Neuronal stem cell (in vitro differentiated cells): Measurements from ENCODE around the gene SPNS2.

Experiments used
- DNase-seq: peaks from one replicate; pipeline ENCODE4 v3.0.0-alpha.2; 2013; ENCODE audit warnings: low spot score
- H2AFZ ChIP-seq: one replicate; pipeline ENCODE4 v1.6.1; 2013; ENCODE audit warnings: mild to moderate bottlenecking, low read length, inconsistent platforms
- H2AK5ac ChIP-seq: 2 replicates; pipeline ENCODE4 v1.6.1; 2013; ENCODE audit warnings: low read depth, mild to moderate bottlenecking, inconsistent platforms, low read length, moderate library complexity, mixed read lengths
- H2BK120ac ChIP-seq: 2 replicates; pipeline ENCODE4 v1.6.1; 2013; ENCODE audit warnings: low read depth, mild to moderate bottlenecking, inconsistent platforms, low read length, moderate library complexity, mixed read lengths
- H2BK12ac ChIP-seq: one replicate; pipeline ENCODE4 v1.6.1; 2013; ENCODE audit warnings: low read length, inconsistent platforms
- H2BK15ac ChIP-seq: 2 replicates; pipeline ENCODE4 v1.6.1; 2013; ENCODE audit warnings: mild to moderate bottlenecking, low read length, inconsistent platforms, mixed read lengths
- H2BK5ac ChIP-seq: one replicate; pipeline ENCODE4 v1.6.1; 2013; ENCODE audit warnings: inconsistent platforms, mild to moderate bottlenecking, low read length, moderate library complexity
- H3K14ac ChIP-seq: one replicate; pipeline ENCODE4 v1.6.1; 2013; ENCODE audit warnings: low read length, inconsistent platforms
- H3K18ac ChIP-seq: 2 replicates; pipeline ENCODE4 v1.6.1; 2013; ENCODE audit warnings: low read length, inconsistent platforms
- H3K23ac ChIP-seq: 2 replicates; pipeline ENCODE4 v1.6.1; 2013; ENCODE audit warnings: low read depth, mild to moderate bottlenecking, mixed read lengths, low read length, inconsistent platforms; ENCODE audit not compliant: poor library complexity
- H3K27ac ChIP-seq: replicated peaks from 3 replicates; pipeline ENCODE4 v1.5.1; 2013; ENCODE audit warnings: low read length, inconsistent platforms
- H3K27me3 ChIP-seq, 3 experiments: 2 replicates each; pipeline ENCODE4 v1.6.1; 2013; ENCODE audit warnings: low read length in 3 of 3, mild to moderate bottlenecking in 2 of 3, inconsistent platforms in 1 of 3, low read depth in 1 of 3, mixed read lengths in 1 of 3, moderate library complexity in 1 of 3; ENCODE audit not compliant: control insufficient read depth in 3 of 3, insufficient read depth in 3 of 3
- H3K36me3 ChIP-seq, 2 donors: replicated peaks in 1 of 2; 2 replicates each; pipeline ENCODE4 v1.6.1; 2013; ENCODE audit warnings: low read length in 2 of 2; ENCODE audit not compliant: control insufficient read depth in 2 of 2, insufficient read depth in 2 of 2
- H3K4ac ChIP-seq: 2 replicates; pipeline ENCODE4 v1.6.1; 2013; ENCODE audit warnings: inconsistent platforms, mild to moderate bottlenecking, low read length, moderate library complexity
- H3K4me1 ChIP-seq, 2 donors: 1 replicate in 1 of 2; 2 replicates in 1 of 2; pipeline ENCODE4 v1.6.1; 2013; ENCODE audit warnings: low read length in 2 of 2, low read depth in 1 of 2; ENCODE audit not compliant: control insufficient read depth in 2 of 2, insufficient read depth in 1 of 2
- H3K4me2 ChIP-seq: one replicate; pipeline ENCODE4 v1.6.1; 2013; ENCODE audit warnings: mild to moderate bottlenecking, low read length, inconsistent platforms; ENCODE audit not compliant: insufficient read depth, poor library complexity, severe bottlenecking
- H3K4me3 ChIP-seq, 2 donors: 2 replicates each; pipeline ENCODE4 v1.5.1; 2013; ENCODE audit warnings: low read length in 2 of 2, mild to moderate bottlenecking in 2 of 2, inconsistent platforms in 1 of 2, moderate library complexity in 1 of 2
- H3K79me1 ChIP-seq: one replicate; pipeline ENCODE4 v1.6.1; 2013; ENCODE audit warnings: low read depth, mild to moderate bottlenecking, inconsistent platforms, low read length, moderate library complexity
- H3K9ac ChIP-seq: one replicate; pipeline ENCODE4 v1.6.1; 2013; ENCODE audit warnings: mild to moderate bottlenecking, low read depth, low read length, inconsistent platforms; ENCODE audit not compliant: poor library complexity
- H3K9me3 ChIP-seq, 2 donors: replicated peaks in 1 of 2; 2 replicates each; pipeline versions ENCODE3 to v1.6.1; 2013; ENCODE audit warnings: low read length in 2 of 2, mild to moderate bottlenecking in 2 of 2, inconsistent platforms in 1 of 2, low read depth in 1 of 2, mixed read lengths in 1 of 2, moderate library complexity in 1 of 2; ENCODE audit not compliant: control insufficient read depth in 2 of 2, insufficient read depth in 1 of 2
- H4K8ac ChIP-seq: one replicate; pipeline ENCODE4 v1.6.1; 2013; ENCODE audit warnings: low read depth, mild to moderate bottlenecking, inconsistent platforms, low read length, moderate library complexity
- H4K91ac ChIP-seq: one replicate; pipeline ENCODE4 v1.6.1; 2013; ENCODE audit warnings: low read length, low read depth, mild to moderate bottlenecking, inconsistent platforms; ENCODE audit not compliant: poor library complexity
- WGBS, 2 donors: extraction: QIAGEN DNeasy Blood & Tissue Kit; methylation state at CpG; one replicate each; pipeline ENCODE4 v1.1.7; 2013; ENCODE audit warnings: missing lambda C conversion rate in 2 of 2, mixed read lengths in 1 of 2; ENCODE audit not compliant: insufficient read length in 2 of 2, insufficient replicate concordance in 1 of 2; ENCODE audit errors: extremely low coverage in 2 of 2; 5-methylcytosine and 5-hydroxymethylcytosine counted together

The SPNS2 gene

DNA sequence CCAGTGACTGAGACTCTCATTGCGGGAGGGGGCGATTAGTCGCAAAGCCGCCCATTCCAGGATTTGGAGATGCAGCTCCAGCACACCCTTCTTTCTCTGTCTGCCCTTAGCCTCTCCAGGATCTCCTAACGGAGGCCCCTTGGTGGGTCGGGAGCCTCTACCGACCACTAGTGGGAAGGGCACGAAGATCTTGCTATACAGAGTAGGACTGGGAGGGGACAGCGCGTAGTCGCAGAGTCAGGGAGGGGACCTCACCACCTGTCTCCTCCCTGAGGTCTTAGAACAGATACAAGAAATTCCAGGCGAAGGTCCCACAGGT lies 85.1 kb downstream of the SPNS2 start:
- H4K91ac ChIP-seq: no peak overlapping the region
- H3K4me3 ChIP-seq: peak overlapping the region; percentile 32 to 79
- H2BK15ac ChIP-seq: peak overlapping the region; percentile 91
- no peak overlapping the region for H3K4ac ChIP-seq
- H3K4me2 ChIP-seq: peak overlapping the region; percentile 100
- no peaks in the 10 kb centered on the region for H3K36me3 ChIP-seq
- peaks cover 4 to 88% (median 22%) of the 10 kb centered on the region in 3 experiments for H3K27me3 ChIP-seq
- no CpG with 5 or more reads among the region's 12 CpGs for WGBS, 2 donors
- H2BK12ac ChIP-seq: no peak overlapping the region
- H3K27ac ChIP-seq: no peak overlapping the region
- H3K4me1 ChIP-seq: peaks cover 7 to 19% of the 10 kb centered on the region in 2 donors
- no peak overlapping the region for H2BK120ac ChIP-seq
- H3K18ac ChIP-seq: peak overlapping the region; percentile 80
- H4K8ac ChIP-seq: no peak overlapping the region
- H3K23ac ChIP-seq: peak overlapping the region; percentile 44
- H3K79me1 ChIP-seq: peaks cover 10% of the 10 kb centered on the region
- peak overlapping the region; percentile 90 for H2AFZ ChIP-seq
- no peak for DNase-seq
- H3K9ac ChIP-seq: no peak overlapping the region
- H2AK5ac ChIP-seq: peak overlapping the region; percentile 81
- H3K9me3 ChIP-seq: peaks cover 0 to 3% of the 10 kb centered on the region in 2 donors
- peak overlapping the region; percentile 90 for H2BK5ac ChIP-seq
- no peak overlapping the region for H3K14ac ChIP-seq

DNA sequence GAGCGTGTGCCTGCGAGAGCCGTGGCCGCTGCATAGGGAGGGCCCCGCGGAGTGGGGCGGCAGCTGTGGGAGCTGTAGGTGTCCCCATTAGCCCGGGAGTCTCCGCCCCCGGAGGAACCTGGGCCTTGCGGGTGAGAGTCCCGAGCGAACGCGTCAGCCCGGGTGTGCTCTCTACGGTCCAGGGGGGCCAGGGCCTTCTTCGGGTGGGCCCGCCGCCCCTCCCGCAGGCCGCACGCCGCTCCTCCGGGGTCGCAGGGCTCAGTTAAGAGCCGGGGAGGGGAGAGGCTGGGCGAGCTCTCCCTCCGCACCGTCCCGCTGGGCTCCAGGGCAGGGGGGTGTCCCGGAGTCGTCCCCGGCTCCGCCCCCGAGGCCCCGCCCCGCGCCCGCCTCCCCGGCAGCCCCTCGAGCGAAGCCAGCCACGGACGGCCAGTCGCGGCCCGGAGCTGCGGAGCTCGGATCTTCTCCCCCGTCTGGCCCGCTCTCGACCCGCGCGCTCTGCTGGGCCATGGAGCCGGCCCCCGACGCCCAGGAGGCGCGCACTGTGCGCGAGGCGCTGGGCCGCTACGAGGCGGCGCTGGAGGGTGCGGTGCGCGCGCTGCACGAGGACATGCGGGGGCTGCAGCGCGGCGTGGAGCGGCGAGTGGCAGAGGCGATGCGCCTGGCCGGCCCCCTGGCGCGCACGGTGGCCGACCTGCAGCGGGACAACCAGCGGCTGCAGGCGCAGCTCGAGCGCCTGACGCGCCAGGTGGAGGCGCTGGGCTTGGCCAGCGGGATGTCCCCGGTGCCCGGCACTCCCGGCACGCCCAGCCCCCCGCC lies 85.6 kb downstream of the SPNS2 start, which contains the start of gene SMTNL2:
Gene SMTNL2, plus strand, starts transcription at position 429 of the 816 bp plus-strand sequence. Its CDS starts 77 bp downstream, at position 506.
- H3K9ac ChIP-seq: peak within 1 kb of the TSS; percentile 97
- peak within 1 kb of the TSS; percentile 100 for H3K4me2 ChIP-seq
- H2AFZ ChIP-seq: peak within 1 kb of the TSS; percentile 90
- peak within 1 kb of the TSS; percentile 90 for H2BK5ac ChIP-seq
- peak within 1 kb of the TSS; percentile 93 for H2AK5ac ChIP-seq
- WGBS, 2 donors: no CpG with 5 or more reads among the region's 100 CpGs
- H3K14ac ChIP-seq: peak within 1 kb of the TSS; percentile 100
- peak within 1 kb of the TSS; percentile 99 for H3K18ac ChIP-seq
- H3K23ac ChIP-seq: peak within 1 kb of the TSS; percentile 68
- H3K4me1 ChIP-seq: peaks cover 7 to 19% of the 10 kb centered on the region in 2 donors
- peak within 1 kb of the TSS; percentile 65 for H4K8ac ChIP-seq
- no peak for DNase-seq
- H3K4me3 ChIP-seq: peak within 1 kb of the TSS; percentile 32 to 89
- peaks cover 10% of the 10 kb centered on the region for H3K79me1 ChIP-seq
- peak within 1 kb of the TSS; percentile 97 for H2BK12ac ChIP-seq
- H2BK15ac ChIP-seq: peak within 1 kb of the TSS; percentile 91
- no peak within 1 kb of the TSS for H4K91ac ChIP-seq
- peaks cover 4 to 94% (median 22%) of the 10 kb centered on the region in 3 experiments for H3K27me3 ChIP-seq
- H3K4ac ChIP-seq: no peak within 1 kb of the TSS
- no peak within 1 kb of the TSS for H2BK120ac ChIP-seq
- H3K9me3 ChIP-seq: peaks cover 0 to 4% of the 10 kb centered on the region in 2 donors
- H3K36me3 ChIP-seq: no peaks in the 10 kb centered on the region
- no peak within 1 kb of the TSS for H3K27ac ChIP-seq

DNA sequence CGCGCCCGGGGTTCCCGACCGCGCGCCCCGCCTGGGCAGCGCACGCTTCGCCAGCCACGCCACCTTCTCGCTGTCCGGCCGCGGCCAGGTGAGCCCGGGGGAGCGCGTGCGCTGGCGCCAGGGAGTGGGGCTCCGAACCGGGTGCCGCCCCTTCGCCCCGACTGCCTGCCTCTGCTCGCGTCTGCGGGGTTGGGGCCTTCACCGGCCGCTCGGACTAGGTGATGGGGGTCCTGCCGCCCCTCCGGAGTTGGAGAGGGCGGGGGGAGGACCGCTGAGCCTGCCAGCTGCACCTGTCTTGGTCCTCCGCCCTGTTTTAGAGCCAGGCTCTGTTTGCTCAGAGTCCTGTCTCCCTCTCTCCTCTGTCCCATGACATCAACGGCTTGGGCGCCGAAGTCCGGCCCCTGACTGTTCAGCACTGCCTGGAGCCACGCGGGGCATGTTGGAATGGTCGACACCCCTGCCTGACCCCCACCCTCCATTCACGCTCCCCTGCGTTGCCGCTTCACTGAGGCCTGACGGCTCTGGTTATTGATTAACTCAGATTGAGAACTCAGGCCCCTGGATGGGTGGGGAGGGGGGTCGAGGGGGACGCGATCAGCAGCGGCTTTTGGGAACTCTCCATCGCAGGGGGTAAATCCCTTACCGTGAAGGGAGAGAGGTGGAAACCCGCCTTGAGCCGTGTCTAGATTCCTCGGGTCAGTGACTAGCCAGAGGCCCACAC lies 86.4 kb downstream of the SPNS2 start:
- peak overlapping the region; percentile 91 for H2BK15ac ChIP-seq
- H2AK5ac ChIP-seq: peak overlapping the region; percentile 93
- peak overlapping the region; percentile 68 for H3K23ac ChIP-seq
- WGBS, 2 donors: no CpG with 5 or more reads among the region's 57 CpGs
- H3K4me2 ChIP-seq: peak overlapping the region; percentile 100
- H3K27me3 ChIP-seq: peaks cover 4 to 93% (median 22%) of the 10 kb centered on the region in 3 experiments
- H3K4me3 ChIP-seq: peak overlapping the region in 1 of 2 donors; percentile 89
- H3K36me3 ChIP-seq: no peaks in the 10 kb centered on the region
- H3K14ac ChIP-seq: peak overlapping the region; percentile 71
- H2BK12ac ChIP-seq: peak overlapping the region; percentile 97
- peaks cover 0 to 2% of the 10 kb centered on the region in 2 donors for H3K9me3 ChIP-seq
- H3K79me1 ChIP-seq: peaks cover 10% of the 10 kb centered on the region
- H3K9ac ChIP-seq: peak overlapping the region; percentile 88
- no peak for DNase-seq
- H2BK5ac ChIP-seq: no peak overlapping the region
- no peak overlapping the region for H4K91ac ChIP-seq
- no peak overlapping the region for H3K4ac ChIP-seq
- H4K8ac ChIP-seq: peak overlapping the region; percentile 65
- peaks cover 7 to 19% of the 10 kb centered on the region in 2 donors for H3K4me1 ChIP-seq
- H2AFZ ChIP-seq: no peak overlapping the region
- no peak overlapping the region for H2BK120ac ChIP-seq
- H3K27ac ChIP-seq: no peak overlapping the region
- H3K18ac ChIP-seq: peak overlapping the region; percentile 99

GRCh38 chr17:4585638-4585994 lies 86.9 kb downstream of the SPNS2 start:
- Histone ChIP-seq H3K9ac (no peak overlapping the region), H3K27me3 (peaks cover 4 to 94% (median 22%) of the 10 kb centered on the region in 3 experiments), H3K27ac (no peak overlapping the region), H3K4ac (no peak overlapping the region), H2BK15ac (peak overlapping the region; percentile 91), H3K4me3 (no peak overlapping the region), H2BK12ac (peak overlapping the region; percentile 93), H4K91ac (no peak overlapping the region), H3K79me1 (peaks cover 10% of the 10 kb centered on the region), H2AK5ac (peak overlapping the region; percentile 93), H3K4me2 (peak overlapping the region; percentile 23), H2AFZ (no peak overlapping the region), H3K4me1 (peaks cover 7 to 19% of the 10 kb centered on the region in 2 donors), H3K14ac (no peak overlapping the region), H2BK120ac (no peak overlapping the region), H3K18ac (peak overlapping the region; percentile 84), H3K9me3 (peaks cover 0 to 2% of the 10 kb centered on the region in 2 donors), H4K8ac (no peak overlapping the region), H3K23ac (peak overlapping the region; percentile 68), H2BK5ac (no peak overlapping the region), H3K36me3 (no peaks in the 10 kb centered on the region)
- DNase-seq: no peak
- no CpG with 5 or more reads among the region's 7 CpGs for WGBS, 2 donors
